Prostate gland (tissue), 2 donors: ENCODE data around the gene MMP21. TPM values are rescaled to one million over a fixed set of nuclear protein-coding genes. Genes with fewer than 3 reads are reported as not detected.

ENCODE experiments used
- DNase-seq: peaks from one replicate; pipeline ENCODE4 v3.0.0-alpha.2; 2019; ENCODE audit warnings: low spot score
- H3K27ac ChIP-seq, 2 donors: fragments of 200-600 bp; sonication (generic); 2 replicates each; pipeline ENCODE4 v1.5.1; 2017 to 2019
- H3K27me3 ChIP-seq: fragments of 200-600 bp; sonication (generic); replicated peaks from 2 replicates; pipeline ENCODE4 v1.5.1; 2019; ENCODE audit not compliant: insufficient read depth
- H3K36me3 ChIP-seq, 2 donors: fragments of 200-600 bp; sonication (generic); 1 replicate in 1 of 2; 2 replicates in 1 of 2; pipeline versions ENCODE4 v1.5.1 to v1.8.1; 2017 to 2019
- H3K4me1 ChIP-seq: fragments of 200-600 bp; sonication (generic); replicated peaks from 2 replicates; pipeline ENCODE4 v1.5.1; 2019
- H3K4me3 ChIP-seq, 2 donors: fragments of 200-600 bp; sonication (generic); 2 replicates each; pipeline ENCODE4 v1.5.1; 2017 to 2019
- H3K9me3 ChIP-seq: fragments of 200-600 bp; sonication (generic); 2 replicates; pipeline ENCODE4 v1.5.1; 2017
- POLR2A ChIP-seq: fragments of 450-650 bp; IDR thresholded peaks from one replicate; pipeline ENCODE4 v1.6.1; 2016; ENCODE audit warnings: antibody characterized with exemption, mild to moderate bottlenecking
- POLR2AphosphoS5 ChIP-seq: sonication (generic); formaldehyde crosslinking; IDR thresholded peaks from one replicate; pipeline ENCODE4 v1.6.1; 2017; ENCODE audit warnings: antibody characterized with exemption
- WGBS: methylation state at CpG from one replicate; pipeline ENCODE4 v1.1.5; 2018; 5-methylcytosine and 5-hydroxymethylcytosine counted together
- intact Hi-C: fragments of 100-400 bp; cut with DNase I; formaldehyde crosslinking; loops from one replicate; pipeline ENCODE4 v1.14.2; 2022
- total RNA-seq, 2 donors: library from RNA; depleted of rRNA; stranded (reverse); fragments of >200 nt; gene quantifications; one replicate each; pipeline ENCODE4 v1.1.0, GENCODE V29; 2016
- TF ChIP-seq, protein P1 (sequence below), 4 experiments: fragments of 200-600 bp in 2 of 4; fragments of 450-650 bp in 2 of 4; sonication (generic) in 2 of 4; IDR thresholded peaks; 1 replicate in 3 of 4; 2 replicates in 1 of 4; pipeline ENCODE4 v1.5.1; 2016 to 2019; ENCODE audit warnings: antibody characterized with exemption in 4 of 4, mild to moderate bottlenecking in 2 of 4, moderate library complexity in 2 of 4

MMP21 gene
- total RNA-seq, 2 donors from 2014 or later: not detected

DNA sequence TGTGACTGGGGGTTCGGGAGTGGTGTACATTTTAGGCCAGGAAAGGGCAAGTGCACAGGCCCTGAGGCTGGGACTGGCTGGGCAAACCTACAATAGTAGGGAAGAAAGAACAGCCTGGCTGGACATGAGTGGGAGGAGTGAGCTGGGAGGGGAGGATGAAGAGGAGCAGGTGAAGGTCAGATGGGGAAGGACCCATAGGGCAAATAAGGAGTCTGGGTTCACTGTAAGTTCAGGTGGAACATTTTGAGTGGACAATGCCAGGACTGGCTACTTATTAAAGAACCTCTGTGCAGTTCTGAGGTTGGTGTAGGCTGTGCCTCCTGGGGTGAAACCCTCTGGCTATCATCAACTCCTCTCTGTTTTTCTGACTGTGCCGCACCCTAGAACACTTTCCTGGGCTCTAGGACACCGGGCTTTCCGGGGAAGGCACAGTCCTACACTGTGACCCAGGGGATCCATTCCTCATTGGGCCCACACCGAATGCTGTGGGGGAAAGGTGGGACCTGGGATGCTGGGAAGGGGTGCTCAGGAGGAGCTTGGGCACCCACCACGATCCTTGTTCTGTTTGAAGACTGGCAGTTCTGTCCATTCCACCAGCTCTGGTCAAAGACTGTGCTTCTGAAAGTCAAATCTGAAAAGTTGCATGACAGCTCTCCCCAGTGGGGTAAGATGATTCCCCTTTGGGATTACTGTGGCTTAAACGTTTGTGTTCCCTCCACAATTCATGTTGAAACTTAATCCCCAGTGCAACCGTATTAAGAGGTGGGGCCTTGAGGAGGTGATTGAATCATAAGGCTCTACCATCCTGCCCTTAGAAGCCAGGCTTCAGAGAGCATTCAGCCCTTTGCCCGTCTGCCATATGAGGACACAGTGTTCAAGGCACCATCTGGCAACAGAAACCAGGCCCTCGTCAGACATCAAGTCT, 4.0 kb upstream of the MMP21 start:
- WGBS: 74% methylated on average over 10 of the region's 10 CpGs
- Histone ChIP-seq H3K4me3 (no peak overlapping the region), H3K9me3 (no peaks in the 10 kb centered on the region), H3K36me3 (no peaks in the 10 kb centered on the region), H3K27ac (no peak overlapping the region), H3K27me3 (no peaks in the 10 kb centered on the region), H3K4me1 (no peaks in the 10 kb centered on the region)
- intact Hi-C loops: no loop called here
- no peak for TF ChIP-seq POLR2A
- no peak for TF ChIP-seq POLR2AphosphoS5
- TF ChIP-seq, protein P1, sequence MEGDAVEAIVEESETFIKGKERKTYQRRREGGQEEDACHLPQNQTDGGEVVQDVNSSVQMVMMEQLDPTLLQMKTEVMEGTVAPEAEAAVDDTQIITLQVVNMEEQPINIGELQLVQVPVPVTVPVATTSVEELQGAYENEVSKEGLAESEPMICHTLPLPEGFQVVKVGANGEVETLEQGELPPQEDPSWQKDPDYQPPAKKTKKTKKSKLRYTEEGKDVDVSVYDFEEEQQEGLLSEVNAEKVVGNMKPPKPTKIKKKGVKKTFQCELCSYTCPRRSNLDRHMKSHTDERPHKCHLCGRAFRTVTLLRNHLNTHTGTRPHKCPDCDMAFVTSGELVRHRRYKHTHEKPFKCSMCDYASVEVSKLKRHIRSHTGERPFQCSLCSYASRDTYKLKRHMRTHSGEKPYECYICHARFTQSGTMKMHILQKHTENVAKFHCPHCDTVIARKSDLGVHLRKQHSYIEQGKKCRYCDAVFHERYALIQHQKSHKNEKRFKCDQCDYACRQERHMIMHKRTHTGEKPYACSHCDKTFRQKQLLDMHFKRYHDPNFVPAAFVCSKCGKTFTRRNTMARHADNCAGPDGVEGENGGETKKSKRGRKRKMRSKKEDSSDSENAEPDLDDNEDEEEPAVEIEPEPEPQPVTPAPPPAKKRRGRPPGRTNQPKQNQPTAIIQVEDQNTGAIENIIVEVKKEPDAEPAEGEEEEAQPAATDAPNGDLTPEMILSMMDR (IDR thresholded peaks at IDR 0.05): no peak
- no peak for DNase-seq

DNA sequence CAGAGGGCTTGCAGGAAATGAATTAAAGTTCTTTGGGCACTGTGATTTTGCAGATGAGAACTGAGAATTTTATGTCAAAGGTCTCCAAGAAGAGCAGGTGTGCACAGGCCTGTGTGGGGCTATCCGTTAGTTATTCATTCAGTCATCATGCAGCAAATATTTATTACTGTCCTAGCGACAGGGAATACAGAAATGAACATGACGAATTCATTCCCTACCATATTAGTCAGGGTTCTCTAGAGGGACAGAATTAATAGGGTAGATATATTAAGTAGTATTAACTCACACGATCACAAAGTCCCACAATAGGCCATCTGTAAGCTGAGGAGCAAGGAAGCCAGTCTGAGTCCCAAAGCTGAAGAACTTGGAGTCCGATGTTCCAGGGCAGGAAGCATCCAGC, 2.9 kb upstream of the MMP21 start:
- Histone ChIP-seq H3K27ac (no peak overlapping the region), H3K27me3 (no peaks in the 10 kb centered on the region), H3K4me1 (no peaks in the 10 kb centered on the region), H3K4me3 (no peak overlapping the region), H3K36me3 (no peaks in the 10 kb centered on the region), H3K9me3 (no peaks in the 10 kb centered on the region)
- 56% methylated on average over 5 of the region's 5 CpGs for WGBS
- DNase-seq: no peak
- TF ChIP-seq, protein P1 (IDR thresholded peaks at IDR 0.05): no peak
- intact Hi-C loops: no loop called here

DNA sequence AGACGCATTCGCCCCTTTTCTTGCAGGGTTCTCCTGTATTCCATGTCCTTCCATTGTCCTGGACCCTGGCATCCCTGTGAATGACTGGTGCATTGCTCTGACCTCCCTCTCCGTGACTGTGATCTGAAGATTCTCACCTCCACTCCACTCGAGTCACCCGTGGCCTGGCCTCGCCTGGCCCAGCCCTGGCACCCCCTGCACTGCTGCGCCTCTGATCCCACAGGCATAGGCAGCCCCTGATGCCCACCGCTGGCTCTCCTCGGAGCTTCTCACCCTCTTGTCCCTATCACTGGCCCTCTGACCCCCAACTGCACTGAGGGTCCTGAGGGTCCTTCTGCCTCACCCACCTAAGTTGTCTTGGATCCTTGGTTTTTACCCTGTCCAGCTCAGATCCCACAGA, 2.2 kb upstream of the MMP21 start:
- TF ChIP-seq POLR2A: no peak
- no peak for TF ChIP-seq POLR2AphosphoS5
- TF ChIP-seq, protein P1 (IDR thresholded peaks at IDR 0.05): no peak
- 93% methylated on average over 9 of the region's 9 CpGs for WGBS

DNA sequence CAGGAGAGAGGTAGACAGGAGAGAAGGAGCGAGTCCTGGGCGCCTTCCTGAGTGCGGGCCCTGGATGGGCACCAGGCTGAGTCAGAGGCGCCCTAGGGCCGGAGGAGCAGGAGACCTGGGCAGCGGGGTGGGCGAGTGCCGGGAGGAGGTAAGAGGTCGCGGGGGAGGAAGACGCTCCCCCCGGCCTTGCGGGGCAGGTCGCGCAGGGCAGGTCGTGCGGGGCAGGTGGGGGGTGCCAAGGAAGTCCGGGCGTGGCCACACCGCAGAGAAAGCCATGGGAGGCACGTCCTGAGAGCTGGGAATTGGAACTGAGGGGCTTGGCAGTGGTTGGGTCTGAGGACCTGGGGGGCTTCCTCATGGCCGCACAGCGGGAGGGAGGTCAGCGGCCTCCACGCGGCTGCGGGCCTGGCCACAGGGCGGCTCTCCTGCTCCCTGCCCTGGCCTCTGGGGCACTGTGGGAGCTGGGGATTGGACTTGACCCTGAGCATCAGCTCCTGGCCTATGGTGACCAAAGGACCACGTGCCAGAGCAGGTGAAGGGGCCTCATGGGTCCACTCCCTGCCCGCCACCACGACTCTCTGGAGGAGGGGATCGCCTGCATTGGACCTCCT, 935 bp downstream of the MMP21 start:
- no peaks in the 10 kb centered on the region for H3K27me3 ChIP-seq
- 93% methylated on average over 32 of the region's 32 CpGs for WGBS
- DNase-seq: no peak
- no peak overlapping the region for H3K27ac ChIP-seq
- no peak overlapping the region for H3K4me3 ChIP-seq
- no peak for TF ChIP-seq POLR2AphosphoS5
- H3K36me3 ChIP-seq: no peaks in the 10 kb centered on the region
- H3K4me1 ChIP-seq: no peaks in the 10 kb centered on the region
- no peaks in the 10 kb centered on the region for H3K9me3 ChIP-seq
- intact Hi-C loops: no loop called here

More for the DNA sequence above, 2.2 kb upstream of the MMP21 start:
- H3K4me1 ChIP-seq: no peaks in the 10 kb centered on the region
- H3K27me3 ChIP-seq: no peaks in the 10 kb centered on the region
- no peaks in the 10 kb centered on the region for H3K36me3 ChIP-seq
- no peak for DNase-seq
- no peak overlapping the region for H3K4me3 ChIP-seq
- no peaks in the 10 kb centered on the region for H3K9me3 ChIP-seq
- intact Hi-C loops: no loop called here
- no peak overlapping the region for H3K27ac ChIP-seq

DNA sequence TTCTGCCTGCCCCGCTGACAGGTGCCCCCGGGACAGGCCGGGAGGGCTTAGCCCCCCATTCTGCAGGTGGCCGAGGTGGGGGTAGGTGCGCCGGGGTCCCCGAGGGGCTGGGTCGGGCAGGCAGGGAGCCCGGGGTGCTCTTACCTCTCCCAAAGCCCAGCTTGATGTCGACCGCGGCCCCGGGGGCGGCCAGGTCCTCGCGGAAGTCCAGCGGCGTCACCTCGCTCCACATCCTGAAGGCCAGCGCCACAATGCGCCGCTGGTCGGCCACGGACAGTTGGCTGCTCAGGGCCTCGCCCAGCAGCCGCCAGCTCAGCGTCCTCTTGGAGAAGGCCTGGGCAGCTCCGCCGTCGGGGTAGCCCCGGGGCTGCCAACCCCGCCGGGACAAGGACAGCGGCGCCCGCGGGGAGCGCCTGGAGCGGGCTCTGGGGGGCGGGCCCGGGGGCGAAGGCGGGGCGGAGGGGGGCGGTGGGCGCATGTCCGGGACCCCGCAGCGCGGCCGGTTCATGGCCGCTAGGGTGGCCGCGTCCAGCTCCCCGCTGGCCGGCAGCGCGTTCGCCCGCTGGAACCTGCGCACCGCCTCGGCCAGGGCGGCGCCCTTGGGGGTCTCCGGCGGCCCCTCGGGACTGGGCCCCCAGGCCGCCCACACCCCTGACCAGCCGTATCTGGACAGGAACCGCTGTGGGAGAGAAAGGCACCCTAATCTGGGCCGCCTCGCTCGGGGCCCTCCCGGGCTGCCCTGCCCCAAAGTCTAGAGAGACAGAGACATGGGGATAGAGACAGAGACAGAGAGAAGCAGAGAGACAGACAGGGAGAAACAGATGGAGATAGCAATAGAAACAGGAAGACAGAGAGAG, 1.7 kb downstream of the MMP21 start:
- Histone ChIP-seq H3K27ac (no peak overlapping the region), H3K4me1 (no peaks in the 10 kb centered on the region), H3K4me3 (no peak overlapping the region), H3K9me3 (no peaks in the 10 kb centered on the region), H3K27me3 (no peaks in the 10 kb centered on the region), H3K36me3 (no peaks in the 10 kb centered on the region)
- no peak for DNase-seq
- WGBS: 76% methylated on average over 32 of the region's 75 CpGs
- TF ChIP-seq POLR2A (no peak), POLR2AphosphoS5 (no peak)
- TF ChIP-seq, protein P1 (IDR thresholded peaks at IDR 0.05): no peak
- intact Hi-C loops: no loop called here
